CD14-positive monocyte (primary cell): ENCODE measurements around the gene NFIL3. TPM values are rescaled to one million over a fixed set of nuclear protein-coding genes. Genes with fewer than 3 reads are reported as not detected.

Source experiments
- DNase-seq, 3 donors: peaks; one replicate each; pipeline ENCODE4 v3.0.0-alpha.2; 2011 to 2022
- H2AFZ ChIP-seq: 2 replicates; pipeline ENCODE4 v1.6.0; 2012; ENCODE audit warnings: mild to moderate bottlenecking, low read depth, low read length, inconsistent platforms; ENCODE audit not compliant: insufficient read depth, poor library complexity, severe bottlenecking
- H3K27ac ChIP-seq, 2 donors: 1 replicate in 1 of 2; 2 replicates in 1 of 2; pipeline ENCODE4 v1.5.1; 2012 to 2013; ENCODE audit warnings: low read length in 2 of 2, control low read depth in 1 of 2, inconsistent platforms in 1 of 2, low read depth in 1 of 2, mild to moderate bottlenecking in 1 of 2
- H3K27me3 ChIP-seq, 2 donors: one replicate each; pipeline versions ENCODE4 v1.6.0 to v1.6.1; 2011 to 2013; ENCODE audit warnings: low read length in 2 of 2; ENCODE audit not compliant: control insufficient read depth in 2 of 2, insufficient read depth in 2 of 2
- H3K36me3 ChIP-seq, 2 donors: replicated peaks in 1 of 2; 1 replicate in 1 of 2; 2 replicates in 1 of 2; pipeline versions ENCODE4 v1.5.1 to v1.6.1; 2012 to 2013; ENCODE audit warnings: low read length in 2 of 2, control low read depth in 1 of 2, inconsistent platforms in 1 of 2, mild to moderate bottlenecking in 1 of 2; ENCODE audit not compliant: insufficient read depth in 2 of 2, control insufficient read depth in 1 of 2
- H3K4me1 ChIP-seq, 2 donors: 1 replicate in 1 of 2; 2 replicates in 1 of 2; pipeline versions ENCODE4 v1.5.1 to v1.6.1; 2012 to 2013; ENCODE audit warnings: low read length in 2 of 2, control low read depth in 1 of 2, inconsistent platforms in 1 of 2, mild to moderate bottlenecking in 1 of 2, moderate library complexity in 1 of 2; ENCODE audit not compliant: insufficient read depth in 2 of 2, control insufficient read depth in 1 of 2
- H3K4me2 ChIP-seq: replicated peaks from 2 replicates; pipeline ENCODE3; 2012; ENCODE audit warnings: low read length, moderate library complexity, mild to moderate bottlenecking; ENCODE audit not compliant: poor library complexity, severe bottlenecking; ENCODE audit errors: extremely low read depth
- H3K4me3 ChIP-seq, 3 experiments: fragments of 200-600 bp in 1 of 3; sonication (generic) in 1 of 3; replicated peaks in 1 of 3; 1 replicate in 2 of 3; 2 replicates in 1 of 3; pipeline ENCODE4 v1.5.1; 2011 to 2013; ENCODE audit warnings: low read length in 3 of 3, mild to moderate bottlenecking in 3 of 3, control low read depth in 2 of 3, low read depth in 2 of 3, inconsistent platforms in 1 of 3, moderate library complexity in 1 of 3
- H3K79me2 ChIP-seq: 2 replicates; pipeline ENCODE4 v1.6.0; 2012; ENCODE audit warnings: mild to moderate bottlenecking, control low read depth, inconsistent platforms, low read length, moderate library complexity; ENCODE audit not compliant: insufficient read depth
- H3K9ac ChIP-seq: 2 replicates; pipeline ENCODE4 v1.6.0; 2017; ENCODE audit warnings: low read length, mild to moderate bottlenecking; ENCODE audit not compliant: insufficient read depth, poor library complexity, severe bottlenecking
- H3K9me3 ChIP-seq, 2 donors: replicated peaks in 1 of 2; 1 replicate in 1 of 2; 2 replicates in 1 of 2; pipeline versions ENCODE4 v1.5.1 to v1.6.1; 2012 to 2013; ENCODE audit warnings: low read length in 2 of 2, control low read depth in 1 of 2; ENCODE audit not compliant: control insufficient read depth in 1 of 2, insufficient read depth in 1 of 2
- H4K20me1 ChIP-seq: 2 replicates; pipeline ENCODE4 v1.6.0; 2012; ENCODE audit warnings: mild to moderate bottlenecking, low read length, control low read depth, moderate library complexity; ENCODE audit not compliant: insufficient read depth
- H3K27ac Mint-ChIP-seq, 7 donors: one replicate each; pipeline ENCODE4 v1.8.0; 2020; ENCODE audit warnings: mild to moderate bottlenecking in 7 of 7, mixed read lengths in 7 of 7, moderate library complexity in 6 of 7, inconsistent platforms in 2 of 7
- H3K27me3 Mint-ChIP-seq, 3 donors: one replicate each; pipeline ENCODE4 v1.8.0; 2021 to 2022; ENCODE audit warnings: low read depth in 3 of 3, mild to moderate bottlenecking in 3 of 3, mixed read lengths in 3 of 3, moderate library complexity in 3 of 3, inconsistent platforms in 1 of 3
- H3K36me3 Mint-ChIP-seq, 2 donors: one replicate each; pipeline ENCODE4 v1.8.0; 2020; ENCODE audit warnings: mixed read lengths in 2 of 2, inconsistent platforms in 1 of 2, mild to moderate bottlenecking in 1 of 2
- H3K4me1 Mint-ChIP-seq: one replicate; pipeline ENCODE4 v1.8.0; 2020; ENCODE audit warnings: mild to moderate bottlenecking, mixed read lengths
- H3K4me3 Mint-ChIP-seq, 2 donors: one replicate each; pipeline ENCODE4 v1.8.0; 2020; ENCODE audit warnings: mild to moderate bottlenecking in 2 of 2, mixed read lengths in 2 of 2, moderate library complexity in 1 of 2
- H3K9me3 Mint-ChIP-seq, 7 donors: one replicate each; pipeline ENCODE4 v1.8.0; 2020 to 2022; ENCODE audit warnings: mixed read lengths in 7 of 7, mild to moderate bottlenecking in 6 of 7, moderate library complexity in 6 of 7, inconsistent platforms in 2 of 7
- WGBS: methylation state at CpG from one replicate; pipeline ENCODE4 v1.1.5; 2013; ENCODE audit warnings: missing lambda C conversion rate; ENCODE audit not compliant: insufficient coverage; 5-methylcytosine and 5-hydroxymethylcytosine counted together
- intact Hi-C, 2 donors: fragments of 100-400 bp; cut with micrococcal nuclease; formaldehyde crosslinking; loops; one replicate each; pipeline versions ENCODE4 v1.15.0 to v1.15.1; 2023
- polyA plus RNA-seq, 3 donors: library from polyadenylated mRNA; depleted of rRNA in 1 of 3; unstranded in 2 of 3; stranded (reverse) in 1 of 3; fragments of 300-500 nt in 2 of 3; fragments of >200 nt in 1 of 3; fragmentation: Illumina TruSeq in 2 of 3; gene quantifications; 1 replicate in 2 of 3; 2 replicates in 1 of 3; pipeline ENCODE4 v1.2.3, GENCODE V29; 2012 to 2021
- TF ChIP-seq, protein P1 (sequence below): fragments of 200-600 bp; IDR thresholded peaks from one replicate; pipeline ENCODE4 v1.8.0; 2022; ENCODE audit warnings: antibody characterized with exemption, mild to moderate bottlenecking

The NFIL3 gene
- polyA plus RNA-seq, 3 donors = 18.6 to 253 (median 64.0) TPM

- Histone ChIP-seq H3K9me3 (no peaks in the 10 kb centered on the region), H3K27ac (no peak overlapping the region), H3K4me2 (peak overlapping the region; percentile 10), H3K4me3 (peak overlapping the region in 1 of 3 experiments; percentile 11), H3K4me1 (peaks cover 15 to 28% of the 10 kb centered on the region in 2 donors), H3K79me2 (no peaks in the 10 kb centered on the region), H3K9ac (no peak overlapping the region), H4K20me1 (peaks cover 4% of the 10 kb centered on the region), H2AFZ (no peak overlapping the region), H3K36me3 (peaks cover 0 to 4% of the 10 kb centered on the region in 2 donors), H3K27me3 (no peaks in the 10 kb centered on the region)
- intact Hi-C loops = no loop called here
- Mint-ChIP-seq H3K27me3 (peaks cover 0 to 2% (median 1%) of the 10 kb centered on the region in 3 donors), H3K27ac (peak overlapping the region in 5 of 7 donors; percentile 24 to 80 (median 70)), H3K9me3 (peaks cover 0 to 4% (median 0%) of the 10 kb centered on the region in 7 donors), H3K4me3 (peak overlapping the region; percentile 24 to 50), H3K36me3 (peaks cover 15 to 22% of the 10 kb centered on the region in 2 donors), H3K4me1 (peaks cover 27% of the 10 kb centered on the region)
- 55% methylated on average over 13 of the region's 14 CpGs for WGBS
- TF ChIP-seq, protein P1, sequence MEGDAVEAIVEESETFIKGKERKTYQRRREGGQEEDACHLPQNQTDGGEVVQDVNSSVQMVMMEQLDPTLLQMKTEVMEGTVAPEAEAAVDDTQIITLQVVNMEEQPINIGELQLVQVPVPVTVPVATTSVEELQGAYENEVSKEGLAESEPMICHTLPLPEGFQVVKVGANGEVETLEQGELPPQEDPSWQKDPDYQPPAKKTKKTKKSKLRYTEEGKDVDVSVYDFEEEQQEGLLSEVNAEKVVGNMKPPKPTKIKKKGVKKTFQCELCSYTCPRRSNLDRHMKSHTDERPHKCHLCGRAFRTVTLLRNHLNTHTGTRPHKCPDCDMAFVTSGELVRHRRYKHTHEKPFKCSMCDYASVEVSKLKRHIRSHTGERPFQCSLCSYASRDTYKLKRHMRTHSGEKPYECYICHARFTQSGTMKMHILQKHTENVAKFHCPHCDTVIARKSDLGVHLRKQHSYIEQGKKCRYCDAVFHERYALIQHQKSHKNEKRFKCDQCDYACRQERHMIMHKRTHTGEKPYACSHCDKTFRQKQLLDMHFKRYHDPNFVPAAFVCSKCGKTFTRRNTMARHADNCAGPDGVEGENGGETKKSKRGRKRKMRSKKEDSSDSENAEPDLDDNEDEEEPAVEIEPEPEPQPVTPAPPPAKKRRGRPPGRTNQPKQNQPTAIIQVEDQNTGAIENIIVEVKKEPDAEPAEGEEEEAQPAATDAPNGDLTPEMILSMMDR = no peak
- peak in 1 of 3 donors; percentile 19 for DNase-seq
Measured at GRCh38 chr9:91403665-91404543, 19.7 kb downstream of the NFIL3 start.

DNA sequence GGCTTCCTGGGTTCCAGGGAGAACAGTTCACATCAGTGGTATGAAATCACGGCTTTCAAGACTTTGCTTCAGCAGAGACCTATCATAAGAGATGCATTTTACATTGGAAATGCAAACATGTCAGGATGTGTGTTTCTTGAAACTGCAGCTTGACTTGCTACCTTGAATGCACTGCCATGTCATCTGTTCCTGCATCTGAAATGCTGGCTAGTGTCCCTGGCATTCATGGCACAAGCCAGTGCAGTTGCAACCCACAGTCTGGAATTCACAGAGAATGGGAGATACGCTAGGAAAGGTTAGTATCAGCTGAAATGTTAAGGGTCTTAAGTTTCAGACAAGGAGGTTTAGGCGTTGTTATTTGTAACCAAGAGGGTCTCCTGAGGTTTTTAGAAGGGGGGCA lies 24.7 kb downstream of the NFIL3 start:
- H3K27me3 ChIP-seq = no peaks in the 10 kb centered on the region
- H3K27ac ChIP-seq = no peak overlapping the region
- DNase-seq = no peak
- Mint-ChIP-seq H3K36me3 (peaks cover 0 to 1% of the 10 kb centered on the region in 2 donors), H3K4me1 (peaks cover 34% of the 10 kb centered on the region), H3K27ac (no peak overlapping the region), H3K27me3 (peaks cover 0 to 2% (median 1%) of the 10 kb centered on the region in 3 donors), H3K4me3 (no peak overlapping the region), H3K9me3 (peaks cover 0 to 4% (median 0%) of the 10 kb centered on the region in 7 donors)
- no peak overlapping the region for H3K9ac ChIP-seq
- no peaks in the 10 kb centered on the region for H3K36me3 ChIP-seq
- H3K4me3 ChIP-seq = no peak overlapping the region
- H2AFZ ChIP-seq = no peak overlapping the region
- H3K4me1 ChIP-seq = peaks cover 37 to 42% of the 10 kb centered on the region in 2 donors
- intact Hi-C loops = loop anchor here in 1 of 2 donors (5.0 kb wide), 1 partner anchor 37 kb away; the partner anchor contains the start of gene AUH
- H3K9me3 ChIP-seq = no peaks in the 10 kb centered on the region
- TF ChIP-seq, protein P1 = no peak
- 100% methylated on average over 2 of the region's 3 CpGs for WGBS
- H3K4me2 ChIP-seq = no peak overlapping the region
- H4K20me1 ChIP-seq = no peaks in the 10 kb centered on the region
- H3K79me2 ChIP-seq = no peaks in the 10 kb centered on the region
